Liver (tissue), 3 donors: ENCODE results near the gene CAPRIN2.

ENCODE experiments used
- EGR1 ChIP-seq, 2 donors: IDR thresholded peaks; 2 replicates each; pipeline ENCODE4 v1.6.1; 2016 to 2018; ENCODE audit warnings: antibody characterized with exemption in 2 of 2, low read depth in 2 of 2
- FOXA1 ChIP-seq: IDR thresholded peaks from 2 replicates; pipeline ENCODE4 v1.6.1; 2016; ENCODE audit warnings: antibody characterized with exemption
- RAD21 ChIP-seq, 2 donors: IDR thresholded peaks; 2 replicates each; pipeline ENCODE4 v1.6.1; 2016; ENCODE audit warnings: antibody characterized with exemption in 2 of 2, mild to moderate bottlenecking in 2 of 2
- SP1 ChIP-seq: IDR thresholded peaks from 2 replicates; pipeline ENCODE4 v1.6.1; 2018; ENCODE audit warnings: antibody characterized with exemption, mild to moderate bottlenecking
- YY1 ChIP-seq: IDR thresholded peaks from 2 replicates; pipeline ENCODE4 v1.6.1; 2016; ENCODE audit warnings: antibody characterized with exemption, mild to moderate bottlenecking
- TF ChIP-seq, protein P1 (sequence below): IDR thresholded peaks from 2 replicates; pipeline ENCODE4 v1.6.1; 2016; ENCODE audit warnings: antibody characterized with exemption, mild to moderate bottlenecking
- TF ChIP-seq, protein P2 (sequence below): fragments of 150-350 bp; IDR thresholded peaks from 2 replicates; pipeline ENCODE4 v1.5.1; 2017; ENCODE audit warnings: improper control_type of control experiment, low read depth, low read length; ENCODE audit not compliant: missing input control
- TF ChIP-seq, protein P3 (sequence below): IDR thresholded peaks from 2 replicates; pipeline ENCODE4 v1.6.1; 2016; ENCODE audit warnings: antibody characterized with exemption
- TF ChIP-seq, protein P4 (sequence below): IDR thresholded peaks from 2 replicates; pipeline ENCODE4 v1.6.1; 2016; ENCODE audit warnings: antibody characterized with exemption
- donor health status: healthy.
- donor health status: healthy.

DNA sequence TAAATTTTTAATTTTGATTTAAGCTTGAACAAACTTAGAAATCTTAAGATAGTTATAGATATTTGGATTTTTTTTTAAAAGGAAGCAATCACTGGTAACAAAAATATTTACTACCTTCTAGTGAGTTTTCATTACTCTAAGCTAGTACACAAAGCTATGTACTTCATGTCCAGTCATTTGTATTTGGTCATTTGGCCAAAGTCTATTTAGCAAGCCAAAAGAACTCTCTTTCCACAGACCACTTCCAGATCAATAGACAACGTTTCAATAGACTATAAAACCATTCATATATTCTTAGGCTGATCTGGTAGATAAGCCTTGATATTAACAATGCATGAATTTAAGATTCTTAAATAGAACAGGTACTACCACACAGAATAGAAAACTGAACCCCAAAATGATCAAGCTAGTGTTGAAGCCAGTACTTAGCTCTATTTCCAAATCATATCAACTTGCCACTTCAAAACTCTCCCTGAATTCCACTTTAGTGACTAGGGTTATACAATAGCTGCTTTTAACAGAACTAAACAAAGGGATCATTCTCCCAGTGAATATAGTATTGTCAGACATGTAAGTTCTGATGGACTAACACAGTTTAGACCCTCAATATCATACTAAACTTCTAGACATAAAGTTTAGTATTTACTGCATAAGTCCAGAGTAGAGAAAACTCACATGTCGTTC lies 21.7 kb downstream of the CAPRIN2 start:
- TF ChIP-seq, protein P1, sequence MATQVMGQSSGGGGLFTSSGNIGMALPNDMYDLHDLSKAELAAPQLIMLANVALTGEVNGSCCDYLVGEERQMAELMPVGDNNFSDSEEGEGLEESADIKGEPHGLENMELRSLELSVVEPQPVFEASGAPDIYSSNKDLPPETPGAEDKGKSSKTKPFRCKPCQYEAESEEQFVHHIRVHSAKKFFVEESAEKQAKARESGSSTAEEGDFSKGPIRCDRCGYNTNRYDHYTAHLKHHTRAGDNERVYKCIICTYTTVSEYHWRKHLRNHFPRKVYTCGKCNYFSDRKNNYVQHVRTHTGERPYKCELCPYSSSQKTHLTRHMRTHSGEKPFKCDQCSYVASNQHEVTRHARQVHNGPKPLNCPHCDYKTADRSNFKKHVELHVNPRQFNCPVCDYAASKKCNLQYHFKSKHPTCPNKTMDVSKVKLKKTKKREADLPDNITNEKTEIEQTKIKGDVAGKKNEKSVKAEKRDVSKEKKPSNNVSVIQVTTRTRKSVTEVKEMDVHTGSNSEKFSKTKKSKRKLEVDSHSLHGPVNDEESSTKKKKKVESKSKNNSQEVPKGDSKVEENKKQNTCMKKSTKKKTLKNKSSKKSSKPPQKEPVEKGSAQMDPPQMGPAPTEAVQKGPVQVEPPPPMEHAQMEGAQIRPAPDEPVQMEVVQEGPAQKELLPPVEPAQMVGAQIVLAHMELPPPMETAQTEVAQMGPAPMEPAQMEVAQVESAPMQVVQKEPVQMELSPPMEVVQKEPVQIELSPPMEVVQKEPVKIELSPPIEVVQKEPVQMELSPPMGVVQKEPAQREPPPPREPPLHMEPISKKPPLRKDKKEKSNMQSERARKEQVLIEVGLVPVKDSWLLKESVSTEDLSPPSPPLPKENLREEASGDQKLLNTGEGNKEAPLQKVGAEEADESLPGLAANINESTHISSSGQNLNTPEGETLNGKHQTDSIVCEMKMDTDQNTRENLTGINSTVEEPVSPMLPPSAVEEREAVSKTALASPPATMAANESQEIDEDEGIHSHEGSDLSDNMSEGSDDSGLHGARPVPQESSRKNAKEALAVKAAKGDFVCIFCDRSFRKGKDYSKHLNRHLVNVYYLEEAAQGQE = no peak
- TF ChIP-seq YY1 = peak; percentile 14
- no peak for TF ChIP-seq FOXA1
- TF ChIP-seq, protein P2, sequence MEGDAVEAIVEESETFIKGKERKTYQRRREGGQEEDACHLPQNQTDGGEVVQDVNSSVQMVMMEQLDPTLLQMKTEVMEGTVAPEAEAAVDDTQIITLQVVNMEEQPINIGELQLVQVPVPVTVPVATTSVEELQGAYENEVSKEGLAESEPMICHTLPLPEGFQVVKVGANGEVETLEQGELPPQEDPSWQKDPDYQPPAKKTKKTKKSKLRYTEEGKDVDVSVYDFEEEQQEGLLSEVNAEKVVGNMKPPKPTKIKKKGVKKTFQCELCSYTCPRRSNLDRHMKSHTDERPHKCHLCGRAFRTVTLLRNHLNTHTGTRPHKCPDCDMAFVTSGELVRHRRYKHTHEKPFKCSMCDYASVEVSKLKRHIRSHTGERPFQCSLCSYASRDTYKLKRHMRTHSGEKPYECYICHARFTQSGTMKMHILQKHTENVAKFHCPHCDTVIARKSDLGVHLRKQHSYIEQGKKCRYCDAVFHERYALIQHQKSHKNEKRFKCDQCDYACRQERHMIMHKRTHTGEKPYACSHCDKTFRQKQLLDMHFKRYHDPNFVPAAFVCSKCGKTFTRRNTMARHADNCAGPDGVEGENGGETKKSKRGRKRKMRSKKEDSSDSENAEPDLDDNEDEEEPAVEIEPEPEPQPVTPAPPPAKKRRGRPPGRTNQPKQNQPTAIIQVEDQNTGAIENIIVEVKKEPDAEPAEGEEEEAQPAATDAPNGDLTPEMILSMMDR = no peak
- TF ChIP-seq RAD21 (IDR thresholded peaks at IDR 0.05) = peak in 1 of 2 donors; percentile 7
- no peak for TF ChIP-seq EGR1 (IDR thresholded peaks at IDR 0.05; ENCODE audit: low read depth in 2 of 2)
- TF ChIP-seq, protein P3, sequence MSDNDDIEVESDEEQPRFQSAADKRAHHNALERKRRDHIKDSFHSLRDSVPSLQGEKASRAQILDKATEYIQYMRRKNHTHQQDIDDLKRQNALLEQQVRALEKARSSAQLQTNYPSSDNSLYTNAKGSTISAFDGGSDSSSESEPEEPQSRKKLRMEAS = no peak
- TF ChIP-seq SP1 = peak; percentile 47
- TF ChIP-seq, protein P4, sequence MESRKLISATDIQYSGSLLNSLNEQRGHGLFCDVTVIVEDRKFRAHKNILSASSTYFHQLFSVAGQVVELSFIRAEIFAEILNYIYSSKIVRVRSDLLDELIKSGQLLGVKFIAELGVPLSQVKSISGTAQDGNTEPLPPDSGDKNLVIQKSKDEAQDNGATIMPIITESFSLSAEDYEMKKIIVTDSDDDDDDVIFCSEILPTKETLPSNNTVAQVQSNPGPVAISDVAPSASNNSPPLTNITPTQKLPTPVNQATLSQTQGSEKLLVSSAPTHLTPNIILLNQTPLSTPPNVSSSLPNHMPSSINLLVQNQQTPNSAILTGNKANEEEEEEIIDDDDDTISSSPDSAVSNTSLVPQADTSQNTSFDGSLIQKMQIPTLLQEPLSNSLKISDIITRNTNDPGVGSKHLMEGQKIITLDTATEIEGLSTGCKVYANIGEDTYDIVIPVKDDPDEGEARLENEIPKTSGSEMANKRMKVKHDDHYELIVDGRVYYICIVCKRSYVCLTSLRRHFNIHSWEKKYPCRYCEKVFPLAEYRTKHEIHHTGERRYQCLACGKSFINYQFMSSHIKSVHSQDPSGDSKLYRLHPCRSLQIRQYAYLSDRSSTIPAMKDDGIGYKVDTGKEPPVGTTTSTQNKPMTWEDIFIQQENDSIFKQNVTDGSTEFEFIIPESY = no peak
